ENCODE results near the gene ZDHHC11.
"Not testable (repeated sequence)": the region's sequence is repeated elsewhere in the genome, so short reads cannot be mapped to it uniquely, and the experiment has no call there.

GRCh38 chr5:847212-847611, 3.6 kb downstream of the ZDHHC11 start:
- not testable (repeated sequence) for TF ChIP-seq CTCF (conservative IDR thresholded peaks at IDR 0.05; ENCODE audit: low read depth, low read length); EZH2 (IDR thresholded peaks at IDR 0.05; ENCODE audit: low read length, unreplicated experiment); EZH2phosphoT487 (IDR thresholded peaks at IDR 0.05; ENCODE audit: borderline replicate concordance, low read length)
